ENCODE results near the gene F12.

DNA sequence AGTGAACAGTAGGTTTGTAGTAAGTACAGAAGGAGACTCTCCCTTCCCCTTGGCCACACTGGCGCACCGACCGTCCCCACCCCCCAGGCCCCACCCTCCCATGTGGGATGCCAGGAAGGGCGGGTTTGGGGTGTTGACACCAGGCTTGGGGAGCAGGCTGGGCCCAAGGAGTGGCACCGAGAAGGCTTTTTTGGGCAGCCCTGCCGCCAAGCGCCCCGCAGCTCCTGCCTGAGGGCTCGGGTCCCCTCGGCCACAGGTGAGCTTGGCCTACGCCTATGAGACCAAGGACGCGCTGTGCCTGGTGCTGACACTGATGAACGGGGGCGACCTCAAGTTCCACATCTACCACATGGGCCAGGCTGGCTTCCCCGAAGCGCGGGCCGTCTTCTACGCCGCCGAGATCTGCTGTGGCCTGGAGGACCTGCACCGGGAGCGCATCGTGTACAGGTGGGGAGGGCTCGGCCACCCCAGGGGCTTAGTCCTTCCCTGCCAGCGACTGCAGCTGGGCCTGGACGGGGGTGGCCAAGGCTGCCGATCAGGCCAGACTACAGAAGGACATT is 24.4 kb upstream of the F12 start:
- TF ChIP-seq EZH2 (IDR thresholded peaks at IDR 0.05; ENCODE audit: insufficient read depth, poor library complexity, severe bottlenecking) (no peak), EZH2phosphoT487 (IDR thresholded peaks at IDR 0.05; ENCODE audit: insufficient read depth, low read depth) (no peak)

All from GM23248 (cell line).